ENCODE results near the gene CDK5RAP2.
A peak's percentile ranks its signal among the peaks of the same experiment; 100 is the strongest.

The CDK5RAP2 gene

DNA sequence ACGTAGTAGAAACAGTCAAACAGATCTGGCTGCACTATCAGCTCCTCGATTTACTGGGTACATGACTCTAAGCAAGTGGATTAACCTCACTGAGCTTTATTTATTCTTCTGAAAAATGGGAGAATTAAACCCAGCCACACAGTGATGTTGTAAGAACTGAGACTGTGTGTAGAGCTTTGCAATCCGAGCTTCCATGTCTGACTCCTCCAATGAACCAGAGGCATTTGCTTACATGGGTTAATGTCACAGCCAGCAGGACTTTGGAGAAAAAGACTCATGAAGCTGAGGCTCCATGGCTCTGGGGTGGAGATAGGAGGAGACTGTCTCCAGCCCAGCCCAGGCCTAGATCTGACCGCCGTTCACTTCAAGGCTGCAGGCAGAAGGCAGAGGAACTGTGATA lies 201.3 kb downstream of the CDK5RAP2 start:
- DNase-seq, result no peak

DNA sequence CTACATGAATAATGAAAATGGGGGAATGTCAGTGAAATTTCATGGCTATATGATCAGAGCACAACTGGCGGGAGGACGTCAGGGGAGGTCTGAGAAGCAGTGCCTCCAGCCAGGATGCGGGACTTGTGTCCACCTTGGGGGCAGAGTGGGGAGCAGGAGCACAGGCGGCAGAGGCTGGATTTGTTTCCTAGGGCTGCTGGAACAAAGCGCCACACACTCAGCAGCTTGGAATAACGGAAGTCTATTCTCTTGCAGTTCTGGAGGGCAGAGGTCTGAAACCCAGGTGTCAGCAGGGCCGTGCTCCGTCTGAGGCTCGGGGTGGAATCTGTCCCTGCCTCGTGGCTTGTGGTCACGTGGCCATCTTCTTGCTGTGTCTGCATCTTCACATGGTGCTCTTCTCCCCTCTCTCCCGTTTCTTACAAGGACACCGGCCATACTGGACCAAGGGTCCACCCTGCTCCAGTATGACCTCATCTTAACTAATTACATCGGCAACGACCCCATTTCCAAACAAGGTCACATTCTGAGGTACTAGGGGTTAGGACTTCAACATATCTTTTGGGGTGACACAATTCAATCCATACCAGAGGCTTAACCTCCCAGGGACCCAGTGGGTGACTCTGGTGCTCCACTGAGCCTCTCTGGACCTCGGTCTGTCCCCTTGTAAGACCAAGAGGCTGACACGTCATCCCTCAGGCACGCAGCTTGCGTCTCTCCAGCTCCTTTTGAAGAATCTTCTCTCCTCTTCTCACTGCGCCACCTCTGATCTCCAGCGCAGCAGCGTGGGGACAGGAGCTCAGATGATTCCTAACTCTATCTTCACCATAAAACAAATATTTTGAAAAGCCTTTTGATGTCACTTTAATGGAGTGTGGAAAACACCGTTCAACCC lies 202.5 kb downstream of the CDK5RAP2 start:
- no peak for DNase-seq

DNA sequence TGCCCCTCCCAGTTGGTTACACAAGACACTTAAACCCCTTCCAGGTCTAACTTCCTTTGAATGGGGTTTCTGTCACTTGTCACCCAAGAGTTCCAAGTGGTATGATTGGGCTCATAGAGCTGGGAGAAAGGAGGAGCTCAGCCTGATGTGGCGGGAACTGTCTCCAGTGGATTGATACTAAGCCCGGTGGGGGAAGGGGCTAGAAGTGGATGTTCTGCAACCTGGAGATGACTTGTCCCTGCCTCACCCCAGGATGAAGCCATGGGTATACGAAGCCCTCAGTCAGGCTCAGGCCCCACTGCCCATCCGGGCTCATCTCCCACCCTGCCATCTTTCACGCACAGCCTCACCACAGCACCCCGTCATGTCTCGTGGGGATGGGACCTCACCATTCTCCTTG lies 203.9 kb downstream of the CDK5RAP2 start:
- DNase-seq, result no peak

DNA sequence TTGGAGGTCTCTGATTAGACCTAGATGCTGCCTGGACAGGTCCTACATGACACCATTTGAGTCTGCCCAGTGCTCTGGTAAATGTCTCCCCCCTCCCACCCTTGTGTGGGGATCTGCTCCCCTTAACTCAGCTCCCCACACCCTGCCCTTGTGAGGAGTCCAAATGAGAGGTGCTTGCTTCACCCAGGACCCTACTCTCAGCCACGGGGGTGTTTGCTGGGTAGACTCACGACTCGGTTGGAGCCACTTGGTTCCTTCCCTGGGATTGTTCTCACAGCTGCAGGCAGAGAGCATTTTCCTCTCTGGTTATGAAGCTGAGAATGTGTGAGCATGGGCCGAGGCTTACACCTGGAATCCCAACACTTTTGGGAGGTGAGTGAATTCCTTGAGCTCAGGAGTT lies 204.7 kb downstream of the CDK5RAP2 start:
- no peak for DNase-seq

DNA sequence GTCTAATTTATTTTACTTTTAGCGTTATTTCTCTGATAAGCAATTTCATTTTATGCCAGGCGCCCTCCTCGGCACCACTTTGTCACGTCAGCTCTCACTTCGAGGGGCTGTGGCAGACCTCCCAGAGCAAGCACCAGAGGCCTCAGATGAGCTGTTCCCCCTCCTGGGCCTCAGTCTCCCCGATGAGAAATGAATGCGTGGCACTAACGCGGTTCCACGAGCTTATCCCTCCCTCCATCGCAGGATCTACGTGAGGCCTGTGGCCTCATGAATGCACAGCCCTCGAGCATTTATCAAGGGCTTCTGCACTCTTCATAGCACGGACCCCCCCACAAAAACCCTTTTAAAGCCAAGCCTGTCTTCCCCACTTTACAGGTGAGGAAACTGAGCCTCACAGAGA lies 205.2 kb downstream of the CDK5RAP2 start:
- DNase-seq, result no peak

DNA sequence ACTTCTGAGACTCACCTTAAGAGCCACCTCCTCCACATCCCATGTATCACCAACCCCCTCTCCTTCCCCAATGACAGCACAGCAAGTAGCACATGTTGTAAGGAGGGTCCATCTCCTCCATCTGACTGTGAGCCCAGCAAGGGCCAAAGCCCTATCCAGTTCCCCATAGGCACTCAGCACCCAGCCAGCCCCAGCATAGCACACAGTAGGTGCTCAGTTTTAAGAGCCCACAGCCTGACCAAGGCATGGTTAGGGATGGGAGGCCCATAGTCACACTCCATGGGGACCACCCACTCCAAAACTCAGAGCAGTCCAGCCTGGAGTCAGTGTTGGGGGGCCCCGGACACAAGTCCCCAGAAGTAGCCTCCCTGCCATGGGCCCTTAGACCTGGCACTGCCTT lies 205.7 kb downstream of the CDK5RAP2 start:
- DNase-seq, result no peak

DNA sequence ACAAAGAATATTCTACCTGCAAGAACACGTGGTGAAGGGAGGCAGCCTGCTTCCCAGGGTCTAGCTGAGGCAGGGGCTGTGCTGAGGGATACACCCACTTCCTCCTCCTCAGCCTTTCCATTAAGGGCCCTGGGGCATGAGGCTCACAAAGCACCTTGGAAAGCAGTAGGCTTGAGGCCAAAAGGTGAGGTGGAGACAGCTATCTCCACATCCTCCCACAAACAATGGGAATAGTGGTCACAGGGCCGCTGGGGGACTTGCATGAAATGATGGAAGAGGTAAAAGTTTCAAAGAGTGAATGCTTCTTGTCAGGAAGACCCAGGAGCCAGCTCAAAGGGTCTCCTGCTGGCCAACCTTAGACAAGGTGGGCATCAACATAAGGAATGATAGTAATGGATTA lies 207.9 kb downstream of the CDK5RAP2 start:
- no peak for DNase-seq

DNA sequence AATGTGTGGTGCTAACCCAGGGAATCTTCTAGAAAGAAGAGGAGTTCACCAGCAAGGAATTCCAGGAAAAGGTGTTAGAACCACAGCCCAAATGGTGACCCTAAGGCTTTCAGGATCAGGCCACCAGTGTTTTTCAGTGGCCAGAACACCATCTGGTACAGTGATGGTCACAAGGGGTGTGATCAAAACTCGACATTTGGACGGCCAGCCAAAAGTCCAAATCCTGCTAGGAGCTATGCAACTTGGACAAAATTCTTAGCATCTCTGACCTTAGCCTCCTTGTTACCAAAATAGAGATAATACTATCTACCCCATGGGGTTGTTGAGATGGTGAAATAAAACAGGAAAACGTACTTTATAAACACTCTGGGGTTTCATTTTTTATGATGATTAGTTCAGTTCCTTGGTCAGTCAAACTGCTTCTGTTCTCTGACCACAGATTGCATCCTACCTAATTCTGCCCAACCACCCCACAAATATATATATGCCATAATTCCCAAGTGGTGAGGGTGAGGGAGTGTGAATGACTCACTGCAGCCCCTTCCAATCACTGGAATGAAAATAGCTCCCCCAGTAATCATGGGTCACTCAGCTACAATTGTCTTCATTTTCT lies 210.3 kb downstream of the CDK5RAP2 start:
- no peak for DNase-seq

DNA sequence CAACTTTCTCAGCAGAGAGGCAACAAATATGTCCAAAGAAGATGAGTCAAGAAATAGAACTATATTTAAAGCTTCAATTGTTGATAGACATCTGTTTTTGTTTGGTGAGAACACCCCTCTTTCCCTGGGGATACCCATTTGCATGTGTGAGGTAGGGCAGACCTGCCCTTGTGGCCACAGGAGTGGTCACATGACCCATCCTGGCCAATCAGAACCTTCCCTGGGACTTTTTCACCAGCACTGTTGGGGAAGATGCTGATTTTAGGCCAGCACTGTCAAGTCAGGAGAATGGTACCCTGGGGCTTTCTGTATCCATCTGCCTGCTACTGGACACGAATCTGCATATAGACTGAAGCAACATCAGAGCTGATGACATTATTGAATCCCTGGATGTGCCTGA lies 211.2 kb downstream of the CDK5RAP2 start:
- no peak for DNase-seq

DNA sequence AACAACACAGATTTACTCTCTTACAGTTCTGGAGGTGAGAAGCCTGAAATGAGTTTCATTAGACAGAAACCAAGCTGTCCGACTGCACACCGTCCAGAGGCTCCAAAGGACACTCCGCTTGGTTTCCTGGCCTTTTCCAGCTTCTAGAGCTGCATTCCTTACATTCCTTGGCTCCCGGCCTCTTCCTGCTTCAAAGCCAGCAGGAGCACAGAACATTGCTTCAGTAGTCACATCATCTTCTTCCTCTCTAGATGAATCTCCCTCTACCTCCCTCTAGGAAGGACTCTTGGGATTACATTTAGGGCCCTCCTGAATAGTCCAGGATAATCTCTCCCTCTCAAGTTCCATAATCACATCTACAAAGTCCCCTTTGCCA lies 213.3 kb downstream of the CDK5RAP2 start:
- no peak for DNase-seq

DNA sequence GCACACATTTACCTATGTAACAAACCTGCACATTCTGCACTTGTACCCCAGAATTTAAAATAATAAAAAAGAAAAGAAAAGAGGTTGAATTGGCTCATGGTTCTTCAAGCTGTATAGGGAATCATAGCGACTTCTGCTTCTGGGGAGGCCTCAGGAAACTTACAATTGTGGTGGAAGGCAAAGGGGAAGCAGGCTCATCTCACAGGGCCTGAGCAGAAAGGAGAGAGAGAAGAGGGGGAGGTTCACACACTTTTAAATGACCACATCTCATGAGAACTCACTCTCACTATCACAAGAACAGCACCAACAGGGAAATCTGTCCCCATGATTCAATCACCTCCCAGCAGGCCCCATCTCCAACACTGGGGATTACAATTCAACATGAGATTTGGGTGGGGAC lies 214.6 kb downstream of the CDK5RAP2 start:
- DNase-seq, result no peak

DNA sequence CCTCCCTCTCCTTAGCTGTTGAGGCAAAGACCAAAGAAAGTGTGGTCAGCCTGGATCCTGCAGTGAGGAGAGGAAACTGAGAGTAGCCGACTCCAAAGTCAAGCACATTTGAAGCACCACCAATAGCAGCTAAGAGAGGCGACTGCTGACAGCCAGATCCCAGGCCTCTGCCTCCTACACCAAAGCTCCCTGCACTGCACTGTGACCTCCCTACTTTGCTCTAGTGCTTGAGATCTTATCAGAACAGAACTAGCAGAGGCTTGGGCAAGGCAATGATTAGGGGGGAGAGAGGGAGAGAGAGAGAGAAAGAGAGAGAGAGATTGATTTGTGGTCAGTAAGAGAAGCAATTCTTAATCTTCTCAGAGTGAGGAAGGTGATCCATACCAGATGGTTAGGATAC lies 216.3 kb downstream of the CDK5RAP2 start:
- no peak for DNase-seq

DNA sequence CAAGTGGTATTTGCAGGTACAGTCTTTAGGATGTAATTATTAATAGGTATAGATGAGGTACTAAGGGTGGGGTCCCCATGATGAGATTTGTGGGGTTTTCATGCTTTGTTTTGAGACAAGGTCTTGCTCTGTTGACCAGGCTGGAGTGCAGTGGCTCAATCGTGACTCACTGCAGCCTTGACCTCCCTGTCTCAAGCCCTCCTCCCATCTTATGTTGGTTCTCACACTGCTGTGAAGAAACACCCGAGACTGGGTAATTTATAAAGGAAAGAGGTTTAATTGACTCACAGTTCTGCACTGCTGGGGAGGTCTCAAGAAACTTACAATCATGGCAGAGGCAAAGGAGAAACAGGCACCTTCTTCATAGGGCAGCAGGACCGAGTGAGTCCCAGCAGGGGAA lies 217.5 kb downstream of the CDK5RAP2 start:
- DNase-seq, result no peak

DNA sequence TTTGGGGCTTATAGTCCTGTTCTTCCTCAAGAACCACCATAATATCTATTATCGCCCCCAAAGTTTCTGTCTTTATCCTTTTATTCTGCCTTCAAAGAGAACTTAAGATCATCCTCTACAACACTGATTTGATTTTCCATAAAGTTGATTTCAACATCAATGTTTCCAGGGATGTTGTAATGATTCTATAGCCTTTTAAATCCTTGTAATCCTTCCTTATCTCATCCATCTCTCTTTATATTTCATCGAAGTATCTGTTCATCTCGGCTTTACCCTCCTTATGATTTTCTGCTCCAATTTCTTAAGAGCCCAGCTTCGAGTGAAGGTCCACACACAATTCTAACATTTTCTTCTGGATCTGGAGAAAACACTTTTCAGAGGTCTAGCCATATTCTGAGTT lies 218.4 kb downstream of the CDK5RAP2 start:
- DNase-seq, result no peak

DNA sequence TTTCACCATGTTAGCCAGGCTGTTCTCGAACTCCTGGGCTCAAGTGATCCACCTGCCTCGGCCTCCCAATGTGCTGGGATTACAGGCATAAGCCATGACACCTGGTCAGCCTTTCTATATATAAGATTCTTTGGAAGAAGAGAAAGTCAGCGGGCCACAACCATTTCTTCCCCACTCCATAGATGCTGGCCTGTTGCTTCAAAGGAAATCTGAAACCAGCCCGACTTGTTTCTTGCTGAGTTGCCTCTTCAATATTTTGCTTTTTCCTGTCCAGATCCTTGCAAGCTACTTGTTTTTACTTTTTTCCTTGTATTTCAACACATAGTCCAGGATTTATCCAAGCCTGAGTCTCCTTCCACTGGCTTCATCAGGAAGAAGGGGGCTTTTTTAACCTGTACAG lies 219.5 kb downstream of the CDK5RAP2 start:
- DNase-seq, result no peak

DNA sequence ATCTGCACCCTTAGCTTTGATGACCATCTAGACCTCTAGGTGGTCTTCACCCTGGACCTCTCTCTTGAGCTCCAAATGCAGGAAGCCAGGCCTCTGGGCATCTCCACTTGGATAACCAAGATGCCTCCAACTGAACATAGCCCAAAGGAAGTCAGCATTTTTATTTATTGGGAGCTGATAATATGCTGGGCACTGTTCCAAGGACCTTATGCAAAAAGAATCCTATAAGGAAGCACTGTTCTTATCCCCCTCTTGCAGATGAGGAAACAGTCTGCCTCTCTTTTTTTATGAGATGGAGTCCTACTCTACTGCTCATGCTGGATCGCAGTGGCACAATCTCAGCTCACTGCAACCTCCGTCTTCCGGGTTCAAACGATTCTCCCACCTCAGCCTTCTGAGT lies 219.9 kb downstream of the CDK5RAP2 start:
- no peak for DNase-seq

DNA sequence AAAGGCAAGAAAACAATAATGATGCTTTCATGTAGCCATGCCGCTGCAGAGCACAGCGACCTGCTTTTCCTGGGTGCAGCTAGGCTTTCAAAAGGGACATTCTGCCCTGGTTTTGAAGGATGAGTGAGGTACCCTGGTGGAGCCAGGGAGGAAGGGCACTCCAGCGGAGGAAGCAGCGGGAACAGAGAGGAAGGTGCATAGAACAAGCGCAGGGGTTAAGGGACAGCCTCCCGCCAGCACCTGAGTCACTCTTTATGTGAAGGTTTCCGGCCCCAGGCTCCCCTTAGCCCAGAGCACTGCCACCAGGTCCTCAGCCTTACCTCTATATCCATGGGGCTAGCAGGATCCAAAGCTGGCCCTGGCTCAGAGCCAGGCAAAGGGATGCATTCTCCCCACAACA lies 221.1 kb downstream of the CDK5RAP2 start:
- no peak for DNase-seq

DNA sequence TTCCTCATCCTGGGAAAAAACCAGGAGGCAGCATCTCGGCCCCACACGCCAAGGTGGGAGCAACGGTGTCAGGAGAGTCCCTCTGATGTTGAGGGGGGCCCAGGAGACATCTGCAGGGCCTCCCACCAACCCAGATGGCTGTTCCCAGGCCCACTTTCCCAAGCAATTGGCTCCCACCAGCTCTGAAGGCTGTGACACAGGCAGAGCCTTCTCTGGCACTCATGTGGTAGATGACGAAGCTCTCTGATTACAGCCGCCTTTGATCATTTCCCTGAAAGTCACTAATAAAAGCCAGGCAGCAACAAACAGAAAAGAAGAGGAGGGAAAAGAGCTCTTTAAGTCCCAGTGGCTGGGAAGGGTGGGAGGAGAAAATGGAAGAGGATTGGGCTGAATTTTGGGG lies 226.5 kb downstream of the CDK5RAP2 start:
- no peak for DNase-seq

DNA sequence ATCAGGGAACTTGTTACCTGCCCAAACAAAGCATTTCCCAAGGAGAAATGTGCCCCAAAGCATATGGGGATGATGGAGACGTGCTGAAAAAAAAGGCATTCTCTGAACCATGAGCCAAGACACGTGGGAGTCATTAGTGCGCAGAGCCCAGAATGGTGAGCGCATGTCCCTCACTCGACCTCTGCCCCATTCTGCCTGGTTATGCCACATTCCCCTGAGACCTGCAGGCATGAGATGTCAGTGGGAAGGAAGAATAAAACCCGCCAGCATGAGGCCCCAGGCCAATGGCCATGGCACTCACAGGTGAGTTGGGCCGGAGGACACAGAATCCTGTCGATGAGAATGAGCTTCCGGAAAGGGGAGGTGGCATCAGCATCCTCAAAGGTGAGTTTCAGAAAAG lies 228.9 kb downstream of the CDK5RAP2 start:
- DNase-seq, result no peak

DNA sequence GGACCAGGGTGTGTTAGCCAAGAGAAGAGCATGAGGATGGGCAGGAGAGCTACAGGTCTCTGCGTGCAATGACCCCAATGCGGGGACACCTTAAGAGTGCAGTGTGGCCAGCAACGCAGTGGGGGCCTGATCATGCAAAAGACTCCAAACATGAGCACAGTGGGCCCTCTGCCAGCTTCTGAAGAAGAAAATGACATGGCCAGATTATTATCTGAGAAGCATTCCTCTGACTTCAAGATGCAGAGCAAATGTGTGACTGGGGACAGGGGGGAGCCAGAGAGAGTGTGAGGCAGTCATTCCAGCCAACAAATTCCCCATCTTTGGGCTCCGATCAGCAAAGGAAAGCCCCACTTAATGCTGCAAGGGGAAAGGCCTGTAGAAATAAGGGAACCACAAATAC lies 229.4 kb downstream of the CDK5RAP2 start:
- DNase-seq, result no peak

DNA sequence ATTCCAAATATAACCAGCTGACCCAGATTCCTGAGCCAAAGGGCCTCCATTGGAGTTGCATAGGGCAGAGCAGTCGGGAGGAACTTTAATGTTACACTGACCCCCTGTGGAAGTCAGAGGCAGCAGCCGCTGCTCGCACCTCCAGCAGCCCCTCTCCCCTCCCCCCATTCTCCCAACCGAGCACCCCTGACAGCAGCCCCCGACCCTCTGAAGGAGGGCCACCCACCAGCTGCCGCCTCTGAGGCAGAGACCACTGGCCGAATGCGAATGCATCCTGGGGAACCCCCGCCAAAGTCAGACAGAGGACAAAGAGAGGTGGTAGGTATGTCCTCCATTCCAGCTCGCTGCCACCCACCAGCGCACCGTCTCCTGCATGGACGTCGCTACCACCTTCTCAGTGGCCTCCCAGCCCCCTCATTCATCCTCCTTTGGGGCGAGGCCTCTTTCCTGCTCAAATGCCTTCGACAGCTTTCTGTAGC lies 231.0 kb downstream of the CDK5RAP2 start:
- peak in 1 of 2 donors; percentile 24 for DNase-seq

DNA sequence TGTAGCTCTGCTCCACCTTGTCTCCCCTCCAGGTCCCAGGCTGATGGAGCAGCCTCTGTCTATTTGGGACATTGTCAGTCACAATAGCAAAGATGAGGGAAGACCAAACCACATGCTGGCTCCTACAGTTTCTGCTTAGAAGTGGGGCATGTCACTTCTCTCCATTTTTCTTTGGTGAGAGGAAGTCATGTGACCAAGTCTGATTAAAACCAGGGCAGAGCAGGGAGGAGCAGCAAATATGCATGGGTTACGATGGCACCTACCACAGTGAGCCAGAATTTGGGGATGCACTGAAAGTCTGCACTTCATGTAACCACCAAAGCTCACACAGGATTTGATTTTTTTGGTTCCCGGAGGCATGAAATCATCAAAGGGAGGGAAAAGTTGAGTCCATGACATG lies 234.6 kb downstream of the CDK5RAP2 start:
- DNase-seq, result no peak

DNA sequence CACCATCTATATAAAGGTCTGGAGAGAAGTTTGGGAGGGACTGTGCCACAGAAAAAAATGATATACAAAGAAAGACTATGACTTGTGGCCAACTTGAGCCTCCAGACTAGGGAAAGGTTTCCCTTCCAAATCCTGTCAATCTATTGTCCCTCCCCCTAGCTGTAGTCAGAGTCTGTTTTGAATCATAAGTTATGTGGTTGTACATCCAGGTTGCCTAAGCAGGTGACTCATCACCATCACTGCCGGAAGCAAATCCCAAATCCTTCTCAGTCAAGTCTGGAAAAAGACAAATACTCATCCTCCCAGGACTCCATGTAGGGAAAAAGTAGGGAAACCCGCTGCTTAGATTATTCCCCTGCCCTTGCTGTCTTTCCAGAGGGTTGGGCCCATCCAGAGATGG lies 235.7 kb downstream of the CDK5RAP2 start:
- no peak for DNase-seq

DNA sequence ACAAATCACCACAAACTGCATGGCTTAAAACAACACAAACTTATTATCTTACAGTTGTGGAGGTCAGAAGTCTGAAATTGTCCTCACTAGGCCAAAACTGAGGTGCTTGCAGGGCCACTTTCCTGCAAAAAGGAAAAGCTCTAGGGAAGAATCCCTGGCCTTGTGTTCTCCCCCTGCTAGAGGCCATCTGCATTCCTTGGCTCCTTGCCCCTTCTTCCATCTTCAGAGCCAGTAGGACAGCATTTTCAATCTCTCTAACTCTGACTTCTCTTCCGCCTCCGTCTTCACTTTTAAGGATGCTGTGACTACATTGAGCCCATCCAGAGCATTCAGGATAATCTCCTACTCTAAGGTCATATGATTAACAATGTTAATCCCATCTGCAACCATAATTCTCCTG lies 236.6 kb downstream of the CDK5RAP2 start:
- DNase-seq, result no peak

Measured in inflammatory macrophage treated with lipopolysaccharide for 1 hour (primary cell).